HG03108 (cell line): Measurements from ENCODE around the gene DIAPH2.
A peak's percentile ranks its signal among the peaks of the same experiment; 100 is the strongest.
"Not testable (repeated sequence)": the region's sequence is repeated elsewhere in the genome, so short reads cannot be mapped to it uniquely, and the experiment has no call there.

Experiments
- ATAC-seq: cut with Tn5 transposase; IDR thresholded peaks from one replicate; pipeline ENCODE4 v1.9.1; 2021; ENCODE audit warnings: moderate library complexity; ENCODE audit not compliant: unreplicated experiment

The DIAPH2 gene

GRCh38 chrX:96714393-96714792, 29.8 kb downstream of the DIAPH2 start:
- not testable (repeated sequence) for ATAC-seq

DNA sequence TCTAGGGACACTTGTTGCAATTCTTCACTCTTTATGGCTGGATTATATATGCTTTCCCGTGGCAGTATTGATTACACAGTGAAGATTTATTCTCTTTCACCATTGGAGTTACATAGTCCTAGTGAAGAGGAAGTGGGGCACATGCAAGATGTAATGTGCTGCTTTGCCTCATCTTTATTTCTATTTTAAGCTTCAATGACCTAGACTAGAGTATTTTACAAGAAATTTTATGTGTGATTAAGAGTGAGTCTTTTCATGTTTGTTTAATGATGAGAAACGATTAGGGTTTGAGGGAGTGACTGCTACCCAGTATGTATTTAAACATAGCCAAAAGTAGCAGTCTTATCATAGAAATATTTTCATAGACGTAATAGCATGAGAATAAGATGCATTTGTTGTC, 30.8 kb downstream of the DIAPH2 start:
- ATAC-seq = no peak

DNA sequence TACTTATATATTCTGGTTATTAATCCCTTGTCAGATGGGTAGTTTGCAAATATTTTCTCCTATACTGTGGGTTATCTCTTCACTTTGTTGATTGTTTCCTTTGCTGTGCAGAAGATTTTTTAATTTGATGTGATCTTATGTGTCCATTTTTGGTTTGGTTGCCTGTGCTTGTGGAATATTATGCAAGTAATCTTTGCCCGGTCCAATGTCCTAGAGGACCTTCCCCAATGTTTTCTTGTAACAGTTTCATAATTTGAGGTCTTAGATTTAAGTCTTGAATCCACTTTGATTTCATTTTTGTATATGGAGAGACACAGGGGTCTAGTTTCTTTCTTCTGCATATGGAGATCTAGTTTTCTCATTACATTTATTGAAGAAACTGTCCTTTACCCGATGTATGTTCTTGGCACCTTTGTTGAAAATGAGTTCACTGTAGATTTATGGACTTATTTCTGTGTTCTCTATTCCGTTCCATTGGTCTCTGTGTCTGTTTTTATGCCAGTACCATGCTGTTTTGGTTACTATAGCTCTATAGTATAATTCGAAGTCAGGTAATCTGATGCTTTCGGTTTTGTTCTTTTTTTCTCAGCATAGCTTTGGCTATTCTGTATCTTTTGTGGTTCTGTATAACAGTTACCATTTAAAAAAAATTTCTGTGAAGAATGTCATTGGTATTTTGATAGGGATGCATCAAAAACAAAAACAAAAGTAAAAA, 34.7 kb downstream of the DIAPH2 start:
- ATAC-seq = no peak

DNA sequence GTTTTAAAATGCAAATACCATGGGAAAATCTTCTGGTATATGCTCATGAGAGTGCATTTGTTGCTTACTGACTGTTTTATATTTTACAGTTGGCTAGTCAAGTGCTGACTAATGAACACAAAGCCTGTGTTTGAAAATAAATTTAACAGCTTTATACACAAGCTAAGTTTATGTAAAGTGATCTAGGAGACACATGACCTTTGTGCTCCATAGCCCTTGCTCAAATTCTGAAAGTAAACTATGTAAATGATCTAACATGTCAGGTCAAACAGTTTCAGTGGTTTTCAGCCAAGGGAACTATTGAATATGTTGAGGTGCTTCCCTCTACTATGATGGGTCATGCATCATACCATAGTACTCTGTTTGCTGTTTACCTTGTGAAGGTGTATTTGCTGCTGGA, 36.7 kb downstream of the DIAPH2 start:
- ATAC-seq = peak; percentile 99

DNA sequence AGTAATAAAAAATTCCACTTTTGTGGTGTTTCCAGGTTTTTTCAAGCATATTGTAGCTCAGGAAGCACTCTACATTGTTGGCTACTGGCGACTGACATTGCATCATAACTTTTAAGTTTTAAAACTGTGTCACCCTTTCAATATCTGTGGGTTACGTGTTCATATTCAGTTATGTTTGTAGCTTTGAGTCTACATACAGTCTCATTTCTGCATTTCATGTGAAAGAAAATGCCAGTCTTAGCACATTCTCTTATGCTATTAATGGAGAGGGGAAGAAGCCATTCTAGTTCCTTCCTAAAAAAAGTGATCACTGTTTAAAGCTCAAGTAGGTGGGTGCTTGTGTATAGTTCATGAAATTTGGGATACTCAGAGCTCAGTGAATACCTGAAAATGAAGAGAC, 38.1 kb downstream of the DIAPH2 start:
- ATAC-seq = no peak

- ATAC-seq = no peak
These were observed 44.4 kb downstream of the DIAPH2 start for GRCh38 chrX:96729053-96729452.

GRCh38 chrX:96729868-96730643, 45.4 kb downstream of the DIAPH2 start:
- no peak for ATAC-seq

- not testable (repeated sequence) for ATAC-seq
These were observed 46.4 kb downstream of the DIAPH2 start for GRCh38 chrX:96731000-96731399.

DNA sequence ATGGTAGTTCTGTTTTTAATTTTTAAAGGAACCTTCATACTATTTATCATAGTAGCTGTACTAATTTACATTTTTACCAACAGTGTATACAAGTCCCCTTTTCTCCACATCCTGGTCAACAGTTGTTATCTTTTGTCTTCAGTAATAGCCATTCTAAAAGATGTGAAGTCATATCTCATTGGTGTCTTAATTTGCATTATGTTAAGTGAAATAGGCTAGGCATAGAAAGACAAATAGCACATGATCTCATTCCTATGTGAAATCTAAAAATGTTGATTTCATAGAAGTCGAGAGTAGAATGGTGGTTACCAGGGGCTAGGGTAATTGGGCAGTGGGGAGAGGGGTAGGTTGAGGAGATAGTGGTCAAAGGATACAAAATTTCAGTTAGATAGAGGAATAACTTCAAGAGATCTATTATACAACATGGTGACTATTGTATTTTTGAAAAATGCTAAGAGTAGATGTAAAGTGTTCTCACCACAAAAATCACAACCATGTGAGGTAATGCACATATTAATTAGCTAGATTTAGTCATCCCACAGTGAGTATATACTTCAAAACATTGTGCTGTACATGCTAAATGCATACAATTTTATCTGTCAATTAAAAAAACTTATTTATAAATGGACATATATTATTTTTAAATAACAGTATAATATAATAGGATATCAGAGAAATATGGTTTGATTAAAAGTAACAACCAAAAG, 58.9 kb downstream of the DIAPH2 start:
- ATAC-seq = no peak

GRCh38 chrX:96752781-96753180, 68.1 kb downstream of the DIAPH2 start:
- ATAC-seq = no peak

GRCh38 chrX:96753230-96753629, 68.6 kb downstream of the DIAPH2 start:
- no peak for ATAC-seq

DNA sequence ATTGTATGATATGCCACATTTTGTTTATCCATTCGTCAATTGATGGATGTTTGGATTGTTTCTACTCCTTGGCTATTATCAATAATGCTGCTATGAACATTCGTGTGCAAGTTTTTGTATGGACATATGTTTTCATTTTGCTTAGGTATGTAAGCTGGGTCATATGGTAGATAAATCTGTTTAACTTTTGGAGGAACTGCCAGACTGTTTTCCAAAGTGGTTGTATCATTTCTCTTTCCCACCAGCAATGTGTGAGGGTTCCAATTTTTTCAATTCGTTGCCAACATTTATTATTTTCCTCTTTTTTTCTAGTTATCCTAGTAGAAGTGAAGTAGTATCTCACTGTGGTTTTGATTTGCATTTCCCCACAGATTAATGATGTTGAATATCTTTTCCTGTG, 71.8 kb downstream of the DIAPH2 start:
- no peak for ATAC-seq

DNA sequence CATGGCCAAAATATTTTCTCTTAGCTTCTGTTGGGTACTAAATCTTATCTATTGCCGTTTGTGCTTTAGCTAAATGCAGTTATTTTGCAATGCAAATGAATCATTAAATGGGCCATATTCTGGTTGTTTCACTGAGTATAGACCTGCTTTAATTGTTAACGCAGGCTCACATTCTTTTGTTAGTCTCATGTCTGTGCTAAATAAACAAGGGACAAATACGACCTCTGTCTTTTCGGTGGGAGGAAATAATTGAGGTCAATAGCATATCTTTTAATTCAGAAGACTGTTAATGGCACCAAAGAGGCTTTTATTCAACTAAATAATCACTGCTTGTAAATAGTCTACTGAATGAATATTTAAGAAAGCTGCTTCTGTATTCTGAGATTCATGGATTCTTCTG, 76.9 kb downstream of the DIAPH2 start:
- no peak for ATAC-seq

- no peak for ATAC-seq
These were observed 79.0 kb downstream of the DIAPH2 start for GRCh38 chrX:96763608-96764007.

- no peak for ATAC-seq
These were observed 80.2 kb downstream of the DIAPH2 start for GRCh38 chrX:96764864-96765263.

GRCh38 chrX:96770315-96770714, 85.7 kb downstream of the DIAPH2 start:
- ATAC-seq = no peak

- no peak for ATAC-seq
These were observed 86.8 kb downstream of the DIAPH2 start for GRCh38 chrX:96771486-96771885.

- ATAC-seq = no peak
These were observed 89.5 kb downstream of the DIAPH2 start for GRCh38 chrX:96774116-96774515.

DNA sequence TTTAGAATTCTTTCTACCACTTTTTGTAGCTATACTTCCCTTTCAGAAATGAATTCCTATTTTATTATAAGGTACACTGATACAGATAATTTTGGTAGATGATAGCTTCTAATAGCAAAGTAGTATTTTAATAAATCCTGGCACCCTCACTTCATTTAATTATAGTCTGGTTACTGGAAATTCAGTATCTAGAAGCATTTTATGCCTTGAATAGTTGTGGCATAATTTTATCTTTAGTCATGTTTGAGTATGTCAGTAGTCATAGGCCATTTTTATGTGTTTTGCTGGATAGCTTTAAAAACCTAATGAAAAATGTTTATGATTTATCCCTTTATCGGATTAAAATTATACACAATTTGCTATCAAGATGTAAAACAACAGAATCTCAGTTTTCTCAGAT, 92.3 kb downstream of the DIAPH2 start:
- no peak for ATAC-seq

- no peak for ATAC-seq
These were observed 106.9 kb downstream of the DIAPH2 start for GRCh38 chrX:96791559-96791958.

- ATAC-seq = no peak
These were observed 107.4 kb downstream of the DIAPH2 start for GRCh38 chrX:96792047-96792446.

DNA sequence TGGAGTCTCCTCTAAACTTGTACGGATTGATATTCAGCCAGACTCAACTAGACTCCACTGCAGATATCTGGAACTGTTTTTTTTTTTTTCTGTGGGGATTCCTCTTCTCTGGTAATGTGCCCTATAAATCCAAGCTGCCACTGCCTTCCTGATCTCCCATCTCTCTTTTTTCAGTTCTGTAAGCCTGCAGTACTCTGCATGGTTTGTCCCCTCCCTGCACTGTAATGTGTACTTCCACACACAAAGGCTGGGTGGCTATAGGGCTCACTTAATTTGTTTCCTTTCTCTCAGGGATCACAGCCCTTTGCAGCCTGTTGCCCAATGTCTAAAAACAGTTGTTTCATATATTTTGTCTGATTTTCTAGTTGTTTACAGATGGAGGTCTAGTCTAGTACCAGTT, 114.3 kb downstream of the DIAPH2 start:
- no peak for ATAC-seq
